HG03066 (cell line): ENCODE data around the gene FEN1.

Source experiments
- ATAC-seq: cut with Tn5 transposase; IDR thresholded peaks from one replicate; pipeline ENCODE4 v1.9.1; 2021; ENCODE audit warnings: low read depth; ENCODE audit not compliant: unreplicated experiment

The FEN1 gene

DNA sequence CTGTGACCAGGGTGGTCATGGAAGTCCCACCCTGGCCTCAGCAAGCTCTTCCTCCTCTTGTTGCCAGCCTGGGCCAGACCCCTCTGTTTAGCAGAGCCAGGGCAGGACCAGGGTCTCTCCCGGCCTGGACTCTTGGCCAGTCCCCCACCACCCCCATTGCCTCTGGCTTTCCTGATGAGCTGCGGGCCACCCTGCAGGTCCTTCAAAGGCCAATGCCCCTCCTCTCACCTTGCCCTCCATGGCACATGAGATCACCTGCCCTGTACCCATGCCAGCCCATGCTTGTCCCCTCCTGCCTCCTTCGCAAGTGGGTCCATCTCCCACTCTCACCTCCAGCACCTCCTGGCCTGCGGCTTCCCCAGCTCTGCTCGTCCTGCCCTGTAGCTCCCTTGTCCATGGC lies 45.8 kb downstream of the FEN1 start:
- no peak for ATAC-seq

DNA sequence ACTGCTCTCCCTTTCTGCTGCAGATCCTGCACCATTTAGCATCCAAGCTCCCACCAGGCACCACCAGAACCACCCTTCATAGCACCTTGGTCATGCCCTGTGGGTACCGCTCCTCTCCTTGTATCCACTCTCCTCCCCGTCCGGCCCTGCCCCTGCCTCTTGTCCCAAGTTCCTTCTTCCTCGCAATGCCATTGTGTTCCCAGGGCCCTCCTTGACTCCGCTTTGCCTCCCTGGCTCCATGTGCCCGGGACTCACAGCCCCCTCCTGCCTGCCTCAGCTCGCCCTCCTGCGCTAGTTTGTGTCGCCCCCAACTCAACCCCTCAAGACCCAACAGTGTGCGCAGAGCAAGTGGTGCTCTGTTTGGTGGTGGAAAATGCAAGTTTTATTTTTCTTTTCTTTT lies 46.2 kb downstream of the FEN1 start:
- no peak for ATAC-seq

DNA sequence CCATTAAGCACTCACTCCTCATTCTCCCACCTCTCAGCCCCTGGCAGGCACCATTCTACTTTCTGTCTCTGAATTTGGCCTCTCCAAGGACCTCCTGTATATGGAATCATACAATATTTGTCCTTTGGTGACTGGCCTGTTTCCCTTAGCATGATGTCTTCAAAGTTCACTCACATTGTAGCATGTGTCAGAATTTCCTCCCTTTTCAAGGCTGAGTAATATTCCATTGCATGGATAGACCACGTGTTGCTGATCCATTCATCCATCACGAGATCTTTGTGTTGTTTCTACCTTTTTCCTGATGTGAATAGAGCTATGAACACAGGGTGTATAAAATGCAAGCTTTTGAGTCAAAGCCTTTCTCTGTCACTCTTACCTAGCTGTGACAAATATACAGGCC lies 47.0 kb downstream of the FEN1 start:
- ATAC-seq: no peak

DNA sequence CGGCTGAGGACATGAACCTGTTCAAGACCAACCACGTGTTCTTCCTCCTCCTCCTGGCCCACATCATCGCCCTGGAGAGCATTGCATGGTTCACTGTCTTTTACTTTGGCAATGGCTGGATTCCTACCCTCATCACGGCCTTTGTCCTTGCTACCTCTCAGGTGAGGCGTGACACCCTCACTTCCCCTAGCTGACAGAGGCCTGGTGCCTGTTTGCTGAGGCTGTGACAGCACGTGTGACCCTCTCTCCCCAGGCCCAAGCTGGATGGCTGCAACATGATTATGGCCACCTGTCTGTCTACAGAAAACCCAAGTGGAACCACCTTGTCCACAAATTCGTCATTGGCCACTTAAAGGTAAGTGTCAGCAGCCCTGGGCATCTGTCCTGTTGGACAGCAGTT lies 47.7 kb downstream of the FEN1 start:
- ATAC-seq: no peak

DNA sequence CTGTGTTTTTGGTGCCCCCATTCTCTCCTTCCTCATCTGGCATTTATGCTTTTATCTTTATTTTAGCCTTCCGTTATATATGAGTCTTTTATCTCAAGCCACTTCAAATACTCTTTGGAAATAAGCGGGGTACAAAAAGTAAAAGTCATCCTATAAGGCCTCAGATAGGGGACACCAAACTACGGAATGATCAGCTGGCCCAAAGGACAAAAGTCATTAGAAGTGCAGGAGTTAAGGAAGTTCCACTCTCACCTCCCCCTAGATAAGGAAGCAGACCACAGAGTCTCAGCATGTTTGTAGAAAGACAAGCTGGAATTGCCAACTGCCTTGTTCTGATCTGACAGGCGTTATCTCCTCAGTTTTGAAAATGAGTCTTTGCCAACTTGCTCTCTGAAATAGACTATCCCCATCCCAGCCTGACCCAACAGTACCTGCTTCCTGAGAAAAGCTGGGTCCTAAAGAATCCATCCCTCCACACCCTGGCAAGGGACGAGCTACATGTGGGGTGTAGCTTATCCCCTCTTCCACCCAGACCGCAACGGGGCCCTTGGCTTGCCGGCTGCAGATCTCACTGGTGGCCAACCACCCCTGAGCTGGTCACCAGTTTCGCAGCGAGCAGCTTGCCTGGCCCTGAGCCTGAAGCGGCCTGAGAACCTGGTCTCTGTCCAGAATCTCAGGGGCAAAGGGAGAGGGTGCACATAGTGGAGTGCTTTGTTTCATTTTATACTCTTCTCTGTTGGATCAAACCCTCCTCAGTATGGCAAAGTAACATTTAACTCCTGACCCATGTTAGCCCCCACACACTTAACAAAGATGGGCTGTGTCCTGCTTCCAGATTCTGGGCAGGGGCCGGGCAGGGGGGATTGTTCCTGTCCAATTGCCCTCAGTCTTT lies 49.2 kb downstream of the FEN1 start:
- ATAC-seq: no peak

DNA sequence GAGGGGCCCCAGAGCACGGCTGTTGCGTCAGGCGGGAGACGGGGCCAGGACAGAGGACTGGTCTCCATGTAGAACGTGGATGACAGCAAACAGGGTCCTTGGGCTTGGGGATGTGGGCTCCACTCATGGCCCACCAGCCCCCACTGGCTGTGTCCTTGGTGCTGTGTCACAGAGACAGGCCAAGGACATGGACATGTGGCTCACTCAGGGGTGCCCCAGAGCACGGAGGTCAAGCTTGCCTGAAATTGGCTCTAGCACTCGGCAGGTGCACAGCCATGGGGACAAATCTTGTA lies 49.8 kb downstream of the FEN1 start:
- ATAC-seq: no peak

DNA sequence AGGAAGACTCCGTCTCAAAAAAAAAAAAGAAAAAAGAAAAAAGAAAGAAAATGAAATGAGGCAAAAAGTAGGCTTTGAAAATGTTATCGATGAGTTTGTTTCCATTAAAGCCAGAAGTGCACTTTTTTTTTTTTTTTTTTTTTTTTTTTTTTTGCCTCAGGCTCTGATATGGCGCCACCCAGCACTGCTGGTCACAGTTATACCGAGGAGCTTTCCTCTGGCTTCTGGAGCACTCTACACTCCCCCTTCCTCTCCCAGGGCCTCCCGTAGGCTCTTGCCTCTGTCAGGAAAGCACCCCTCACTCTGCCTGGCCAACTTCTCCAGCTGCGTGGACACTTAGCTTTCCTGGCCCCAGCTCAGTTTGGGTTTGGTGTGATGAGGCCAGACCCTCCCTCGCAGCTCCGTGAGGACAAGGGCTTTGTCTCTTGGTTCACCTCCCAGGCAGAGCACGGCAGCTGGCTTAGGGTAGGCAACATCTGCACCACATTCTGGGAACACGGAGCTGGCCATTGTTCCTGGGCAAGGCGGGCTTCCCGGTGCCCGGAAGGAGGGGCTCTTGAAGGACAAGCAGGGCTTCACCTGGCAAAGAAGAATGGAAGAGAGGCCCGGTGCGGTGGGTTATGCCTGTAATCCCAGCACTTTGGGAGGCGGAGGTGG lies 52.3 kb downstream of the FEN1 start:
- no peak for ATAC-seq

DNA sequence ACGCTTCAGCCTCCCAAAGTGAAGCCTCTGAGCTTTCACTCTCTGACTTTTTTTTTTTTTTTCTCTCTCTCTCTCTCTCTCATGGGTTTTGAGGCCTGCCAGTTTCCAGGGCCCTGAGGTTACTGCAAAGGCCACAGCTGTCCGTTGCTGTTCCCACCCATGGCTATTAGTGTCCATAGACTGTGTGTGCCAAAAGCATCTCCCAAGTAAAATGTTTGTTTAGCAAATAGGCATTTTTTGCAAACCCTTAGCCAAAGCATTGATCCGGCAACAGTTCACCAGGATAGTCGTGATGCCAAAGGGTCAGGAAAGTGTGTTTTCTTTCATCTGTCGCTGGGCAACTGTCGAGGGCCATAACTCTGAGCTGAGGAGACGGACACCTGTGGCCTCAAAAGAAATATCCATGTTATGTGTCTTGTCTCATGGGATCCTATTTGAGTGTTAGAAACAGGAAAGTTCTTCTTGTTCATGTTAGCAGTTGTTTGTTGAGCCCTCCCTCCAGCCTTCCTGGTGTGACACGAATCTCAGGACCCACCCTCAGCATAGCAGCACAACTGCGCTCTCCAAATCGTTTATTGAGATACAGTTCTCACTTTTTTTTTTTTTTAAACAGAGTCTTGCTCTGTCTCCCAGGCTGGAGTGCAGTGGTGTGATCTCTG lies 53.8 kb downstream of the FEN1 start:
- no peak for ATAC-seq
